H9 (cell line): Measurements from ENCODE around the gene HEPN1. TPM values are rescaled to one million over a fixed set of nuclear protein-coding genes. Genes with fewer than 3 reads are reported as not detected.

Source experiments
- DNase-seq: peaks from one replicate; pipeline ENCODE4 v3.0.0-alpha.2; 2017
- H2AFZ ChIP-seq: one replicate; pipeline ENCODE4 v1.6.1; 2013; ENCODE audit warnings: mild to moderate bottlenecking, low read length, control low read depth, moderate library complexity
- H2AK5ac ChIP-seq: 2 replicates; pipeline ENCODE4 v1.6.1; 2013; ENCODE audit warnings: low read length, control low read depth, mixed read lengths; ENCODE audit not compliant: insufficient read length
- H2BK120ac ChIP-seq: one replicate; pipeline ENCODE4 v1.6.1; 2013; ENCODE audit warnings: low read depth, mild to moderate bottlenecking, low read length, control low read depth, inconsistent platforms; ENCODE audit not compliant: poor library complexity, severe bottlenecking
- H2BK12ac ChIP-seq: 2 replicates; pipeline ENCODE4 v1.6.1; 2013; ENCODE audit warnings: low read length, control low read depth, mixed read lengths, low read depth; ENCODE audit not compliant: insufficient read length
- H2BK15ac ChIP-seq: 2 replicates; pipeline ENCODE4 v1.6.1; 2013; ENCODE audit warnings: low read depth, low read length, control low read depth
- H2BK20ac ChIP-seq: one replicate; pipeline ENCODE4 v1.6.1; 2013; ENCODE audit warnings: low read depth, mild to moderate bottlenecking, low read length, control low read depth, inconsistent platforms; ENCODE audit not compliant: poor library complexity, severe bottlenecking
- H2BK5ac ChIP-seq: 2 replicates; pipeline ENCODE4 v1.6.1; 2013; ENCODE audit warnings: low read length, control low read depth, mixed read lengths; ENCODE audit not compliant: insufficient read length
- H3K14ac ChIP-seq: 2 replicates; pipeline ENCODE4 v1.6.1; 2013; ENCODE audit warnings: low read length, control low read depth; ENCODE audit not compliant: insufficient read depth
- H3K18ac ChIP-seq: 2 replicates; pipeline ENCODE4 v1.6.1; 2013; ENCODE audit warnings: low read depth, mild to moderate bottlenecking, mixed read lengths, low read length, control low read depth; ENCODE audit not compliant: insufficient read length
- H3K23ac ChIP-seq: 2 replicates; pipeline ENCODE4 v1.6.1; 2013; ENCODE audit warnings: low read length, control low read depth, mixed read lengths, low read depth; ENCODE audit not compliant: insufficient read length
- H3K23me2 ChIP-seq: 2 replicates; pipeline ENCODE4 v1.6.1; 2013; ENCODE audit warnings: low read depth, mild to moderate bottlenecking, mixed read lengths, low read length, control low read depth; ENCODE audit not compliant: insufficient read length, poor library complexity, severe bottlenecking
- H3K27ac ChIP-seq: 2 replicates; pipeline ENCODE4 v1.5.1; 2013; ENCODE audit warnings: low read length, control low read depth, mixed read lengths, low read depth; ENCODE audit not compliant: insufficient read length
- H3K27me3 ChIP-seq: 2 replicates; pipeline ENCODE4 v1.6.1; 2013; ENCODE audit warnings: low read length, control low read depth, inconsistent platforms; ENCODE audit not compliant: insufficient read depth
- H3K4ac ChIP-seq: 2 replicates; pipeline ENCODE4 v1.6.1; 2013; ENCODE audit warnings: low read depth, mild to moderate bottlenecking, control low read depth, inconsistent platforms, low read length, moderate library complexity
- H3K4me1 ChIP-seq: 2 replicates; pipeline ENCODE4 v1.6.1; 2013; ENCODE audit warnings: low read length, control low read depth, inconsistent platforms; ENCODE audit not compliant: insufficient read depth
- H3K4me2 ChIP-seq: 2 replicates; pipeline ENCODE4 v1.6.1; 2013; ENCODE audit warnings: low read length, control low read depth, mixed read lengths; ENCODE audit not compliant: insufficient read length, insufficient read depth
- H3K56ac ChIP-seq: 2 replicates; pipeline ENCODE4 v1.6.1; 2013; ENCODE audit warnings: low read depth, mild to moderate bottlenecking, mixed read lengths, low read length, control low read depth; ENCODE audit not compliant: insufficient read length
- H3K79me1 ChIP-seq: 2 replicates; pipeline ENCODE4 v1.6.1; 2013; ENCODE audit warnings: low read depth, mild to moderate bottlenecking, moderate library complexity, low read length, control low read depth, inconsistent platforms; ENCODE audit not compliant: insufficient read depth, poor library complexity, severe bottlenecking
- H3K79me2 ChIP-seq: 2 replicates; pipeline ENCODE4 v1.6.1; 2013; ENCODE audit warnings: low read length, control low read depth, inconsistent platforms; ENCODE audit not compliant: insufficient read depth
- H3K9ac ChIP-seq: 2 replicates; pipeline ENCODE4 v1.6.1; 2013; ENCODE audit warnings: low read length, control low read depth, mixed read lengths; ENCODE audit not compliant: insufficient read length; ENCODE audit errors: extremely low read depth
- H3K9me3 ChIP-seq: one replicate; pipeline ENCODE4 v1.6.1; 2013; ENCODE audit warnings: low read depth, low read length, inconsistent platforms; ENCODE audit not compliant: control insufficient read depth
- H3T11ph ChIP-seq: one replicate; pipeline ENCODE4 v1.6.1; 2013; ENCODE audit warnings: mild to moderate bottlenecking, low read length, control low read depth, inconsistent platforms
- H4K20me1 ChIP-seq: one replicate; pipeline ENCODE4 v1.6.1; 2013; ENCODE audit not compliant: control insufficient read depth, insufficient read length, insufficient read depth
- H4K5ac ChIP-seq: 2 replicates; pipeline ENCODE4 v1.6.1; 2013; ENCODE audit warnings: low read depth, mild to moderate bottlenecking, mixed read lengths, low read length, control low read depth; ENCODE audit not compliant: insufficient read length
- H4K8ac ChIP-seq: replicated peaks from 2 replicates; pipeline ENCODE4 v1.6.1; 2013; ENCODE audit warnings: low read length, control low read depth, mixed read lengths, low read depth; ENCODE audit not compliant: insufficient read length
- H4K91ac ChIP-seq: 2 replicates; pipeline ENCODE4 v1.6.1; 2013; ENCODE audit warnings: low read depth, mild to moderate bottlenecking, moderate library complexity, mixed read lengths, low read length, control low read depth; ENCODE audit not compliant: insufficient read length
- H3K27ac Mint-ChIP-seq, 3 experiments: 2 replicates in 2 of 3; 3 replicates in 1 of 3; pipeline ENCODE4 v1.8.0; 2020 to 2021; ENCODE audit warnings: mixed read lengths in 3 of 3, mild to moderate bottlenecking in 1 of 3, moderate library complexity in 1 of 3
- H3K27me3 Mint-ChIP-seq: 2 replicates; pipeline ENCODE4 v1.8.0; 2021; ENCODE audit warnings: low read depth, mild to moderate bottlenecking, moderate library complexity, mixed read lengths
- H3K36me3 Mint-ChIP-seq, 3 experiments: 2 replicates in 2 of 3; 3 replicates in 1 of 3; pipeline ENCODE4 v1.8.0; 2020 to 2021; ENCODE audit warnings: low read depth in 3 of 3, mixed read lengths in 3 of 3; ENCODE audit not compliant: insufficient read depth in 1 of 3
- H3K4me1 Mint-ChIP-seq, 2 experiments: 2 replicates each; pipeline ENCODE4 v1.8.0; 2020; ENCODE audit warnings: mixed read lengths in 2 of 2
- H3K4me3 Mint-ChIP-seq, 2 experiments: 2 replicates in 1 of 2; 3 replicates in 1 of 2; pipeline ENCODE4 v1.8.0; 2020 to 2021; ENCODE audit warnings: mild to moderate bottlenecking in 2 of 2, mixed read lengths in 2 of 2, moderate library complexity in 1 of 2
- H3K9me3 Mint-ChIP-seq, 2 experiments: 2 replicates in 1 of 2; 3 replicates in 1 of 2; pipeline ENCODE4 v1.8.0; 2020; ENCODE audit warnings: mild to moderate bottlenecking in 2 of 2, mixed read lengths in 2 of 2, moderate library complexity in 1 of 2
- WGBS: extraction: QIAGEN DNeasy Blood & Tissue Kit; methylation state at CpG from one replicate; pipeline ENCODE4 v1.1.7; 2013; ENCODE audit warnings: missing lambda C conversion rate, low lambda C conversion rate, mixed read lengths; ENCODE audit not compliant: insufficient read length; ENCODE audit errors: extremely low coverage; 5-methylcytosine and 5-hydroxymethylcytosine counted together
- total RNA-seq: library from RNA; stranded (reverse); gene quantifications from 2 replicates; pipeline ENCODE4 v1.2.1, GENCODE V29; 2021
- TF ChIP-seq, protein P1 (sequence below): fragments of 200-600 bp; sonication (generic); conservative IDR thresholded peaks from 3 replicates; pipeline ENCODE4 v1.8.0; 2021; ENCODE audit warnings: antibody characterized with exemption, mild to moderate bottlenecking

HEPN1 gene
- total RNA-seq, 1 experiment from 2014 or later: not detected

- Histone ChIP-seq H3T11ph (no peak overlapping the region), H3K4me2 (no peak overlapping the region), H4K8ac (no peak overlapping the region), H3K56ac (no peak overlapping the region), H3K4me1 (no peaks in the 10 kb centered on the region), H2BK12ac (no peak overlapping the region), H2BK20ac (no peak overlapping the region), H2AK5ac (no peak overlapping the region), H4K91ac (no peak overlapping the region), H3K23me2 (peaks cover 6% of the 10 kb centered on the region), H3K23ac (no peak overlapping the region), H3K18ac (no peak overlapping the region), H4K20me1 (no peaks in the 10 kb centered on the region), H3K4ac (no peak overlapping the region), H3K9ac (no peak overlapping the region), H2BK15ac (no peak overlapping the region), H3K79me1 (no peaks in the 10 kb centered on the region), H3K9me3 (no peaks in the 10 kb centered on the region), H2AFZ (no peak overlapping the region), H3K27me3 (peaks cover 30% of the 10 kb centered on the region), H3K14ac (no peak overlapping the region), H4K5ac (no peak overlapping the region), H2BK5ac (no peak overlapping the region), H3K27ac (no peak overlapping the region), H3K79me2 (no peaks in the 10 kb centered on the region), H2BK120ac (no peak overlapping the region)
- no CpG with 5 or more reads among the region's 7 CpGs for WGBS
- Mint-ChIP-seq H3K27me3 (peaks cover 65% of the 10 kb centered on the region), H3K4me3 (no peak overlapping the region; a peak in 1 of 5 replicates), H3K27ac (no peak overlapping the region), H3K36me3 (no peaks in the 10 kb centered on the region; a peak in 2 of 7 replicates), H3K4me1 (peaks cover 20 to 28% of the 10 kb centered on the region in 2 experiments), H3K9me3 (peaks cover 0 to 3% of the 10 kb centered on the region in 2 experiments; a peak in 1 of 5 replicates)
- TF ChIP-seq, protein P1, sequence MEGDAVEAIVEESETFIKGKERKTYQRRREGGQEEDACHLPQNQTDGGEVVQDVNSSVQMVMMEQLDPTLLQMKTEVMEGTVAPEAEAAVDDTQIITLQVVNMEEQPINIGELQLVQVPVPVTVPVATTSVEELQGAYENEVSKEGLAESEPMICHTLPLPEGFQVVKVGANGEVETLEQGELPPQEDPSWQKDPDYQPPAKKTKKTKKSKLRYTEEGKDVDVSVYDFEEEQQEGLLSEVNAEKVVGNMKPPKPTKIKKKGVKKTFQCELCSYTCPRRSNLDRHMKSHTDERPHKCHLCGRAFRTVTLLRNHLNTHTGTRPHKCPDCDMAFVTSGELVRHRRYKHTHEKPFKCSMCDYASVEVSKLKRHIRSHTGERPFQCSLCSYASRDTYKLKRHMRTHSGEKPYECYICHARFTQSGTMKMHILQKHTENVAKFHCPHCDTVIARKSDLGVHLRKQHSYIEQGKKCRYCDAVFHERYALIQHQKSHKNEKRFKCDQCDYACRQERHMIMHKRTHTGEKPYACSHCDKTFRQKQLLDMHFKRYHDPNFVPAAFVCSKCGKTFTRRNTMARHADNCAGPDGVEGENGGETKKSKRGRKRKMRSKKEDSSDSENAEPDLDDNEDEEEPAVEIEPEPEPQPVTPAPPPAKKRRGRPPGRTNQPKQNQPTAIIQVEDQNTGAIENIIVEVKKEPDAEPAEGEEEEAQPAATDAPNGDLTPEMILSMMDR: no peak
- no peak for DNase-seq
Observed at GRCh38 chr11:124874571-124875255, 44.3 kb upstream of the HEPN1 start.
